IMR-90 (cell line): ENCODE data around the gene CLEC4G. TPM values are rescaled to one million over a fixed set of nuclear protein-coding genes. Genes with fewer than 3 reads are reported as not detected.

Experiments used
- ATAC-seq: fragments of 200-7000 bp; cut with Tn5 transposase; 2 replicates; pipeline ENCODE4 v1.9.1; 2020; ENCODE audit warnings: low read depth, mild to moderate bottlenecking, moderate library complexity
- BruUV-seq: library from RNA; stranded (reverse); fragments of 400-500 nt; replicated peaks from 2 replicates; lab custom pipeline; 2021; lab: Mats Ljungman, UMichigan
- CTCF ChIA-PET: fragments of 300-600 bp; formaldehyde crosslinking; extraction: SDS; loops from one replicate; lab custom pipeline; 2021; ENCODE audit warnings: antibody characterized with exemption; lab: Yijun Ruan, JAX
- POLR2A ChIA-PET: fragments of 300-600 bp; sonication (Branson Sonifier 250); formaldehyde crosslinking; loops from one replicate; lab custom pipeline; 2022; ENCODE audit warnings: antibody characterized with exemption; ENCODE audit not compliant: unreplicated experiment; lab: Charles Lee
- DNase-seq: peaks from one replicate; pipeline ENCODE4 v3.0.0; 2013
- H2AFZ ChIP-seq: replicated peaks from 2 replicates; pipeline ENCODE3; 2013; ENCODE audit warnings: low read length, mild to moderate bottlenecking; ENCODE audit not compliant: poor library complexity
- H2AK5ac ChIP-seq: 2 replicates; pipeline ENCODE4 v1.6.1; 2013; ENCODE audit warnings: low read depth, low read length, inconsistent platforms
- H2AK9ac ChIP-seq: replicated peaks from 2 replicates; pipeline ENCODE3; 2013; ENCODE audit warnings: mild to moderate bottlenecking, low read depth, low read length, moderate library complexity; ENCODE audit not compliant: poor library complexity
- H2BK120ac ChIP-seq: 2 replicates; pipeline ENCODE4 v1.6.1; 2013; ENCODE audit warnings: low read depth, low read length, inconsistent platforms
- H2BK15ac ChIP-seq: 3 replicates; pipeline ENCODE4 v1.6.1; 2013; ENCODE audit warnings: low read depth, low read length, inconsistent platforms
- H2BK20ac ChIP-seq: 2 replicates; pipeline ENCODE4 v1.6.1; 2013; ENCODE audit warnings: low read depth, mild to moderate bottlenecking, inconsistent platforms, low read length, moderate library complexity
- H2BK5ac ChIP-seq: 2 replicates; pipeline ENCODE4 v1.6.1; 2013; ENCODE audit warnings: mild to moderate bottlenecking, low read depth, low read length, inconsistent platforms; ENCODE audit not compliant: poor library complexity, severe bottlenecking
- H3K14ac ChIP-seq: replicated peaks from 2 replicates; pipeline ENCODE4 v1.6.1; 2013; ENCODE audit warnings: low read depth, low read length, inconsistent platforms
- H3K18ac ChIP-seq: 2 replicates; pipeline ENCODE4 v1.6.1; 2013; ENCODE audit warnings: low read depth, low read length, control low read depth
- H3K23ac ChIP-seq: 2 replicates; pipeline ENCODE4 v1.6.1; 2013; ENCODE audit warnings: low read depth, low read length, inconsistent platforms
- H3K27ac ChIP-seq: 2 replicates; pipeline ENCODE4 v1.5.1; 2013; ENCODE audit warnings: mild to moderate bottlenecking, control low read depth, low read length; ENCODE audit not compliant: insufficient read depth
- H3K27me3 ChIP-seq: 2 replicates; pipeline ENCODE4 v1.6.1; 2013; ENCODE audit warnings: low read length; ENCODE audit not compliant: control insufficient read depth, insufficient read depth
- H3K36me3 ChIP-seq: 2 replicates; pipeline ENCODE4 v1.6.1; 2013; ENCODE audit warnings: low read length, mixed read lengths; ENCODE audit not compliant: control insufficient read depth, insufficient read depth
- H3K4ac ChIP-seq: 2 replicates; pipeline ENCODE4 v1.6.1; 2013; ENCODE audit warnings: low read depth, low read length, inconsistent platforms
- H3K4me1 ChIP-seq: 2 replicates; pipeline ENCODE4 v1.6.1; 2013; ENCODE audit warnings: low read length, mixed read lengths; ENCODE audit not compliant: control insufficient read depth, insufficient read depth
- H3K4me2 ChIP-seq: 2 replicates; pipeline ENCODE4 v1.6.1; 2013; ENCODE audit warnings: low read depth, mild to moderate bottlenecking, control low read depth, low read length, moderate library complexity
- H3K4me3 ChIP-seq: 2 replicates; pipeline ENCODE4 v1.5.1; 2013; ENCODE audit warnings: low read depth, mild to moderate bottlenecking, control low read depth, low read length, moderate library complexity; ENCODE audit not compliant: insufficient read depth
- H3K56ac ChIP-seq: 2 replicates; pipeline ENCODE4 v1.6.1; 2013; ENCODE audit warnings: low read length, inconsistent platforms; ENCODE audit not compliant: insufficient read depth; ENCODE audit errors: extremely low read depth
- H3K79me1 ChIP-seq, 2 experiments: 2 replicates each; pipeline ENCODE4 v1.6.1; 2013; ENCODE audit warnings: low read length in 2 of 2, inconsistent platforms in 1 of 2, low read depth in 1 of 2
- H3K9ac ChIP-seq: 2 replicates; pipeline ENCODE4 v1.6.1; 2013; ENCODE audit warnings: low read depth, low read length, control low read depth
- H3K9me1 ChIP-seq: 2 replicates; pipeline ENCODE4 v1.6.1; 2013; ENCODE audit warnings: low read length, inconsistent platforms; ENCODE audit not compliant: insufficient read depth
- H3K9me3 ChIP-seq: 2 replicates; pipeline ENCODE4 v1.6.1; 2013; ENCODE audit warnings: low read length; ENCODE audit not compliant: control insufficient read depth, insufficient read depth
- H4K20me1 ChIP-seq: 2 replicates; pipeline ENCODE4 v1.6.1; 2013; ENCODE audit warnings: low read length, inconsistent platforms; ENCODE audit not compliant: insufficient read depth
- H4K5ac ChIP-seq: 2 replicates; pipeline ENCODE4 v1.6.1; 2013; ENCODE audit warnings: mild to moderate bottlenecking, low read depth, low read length, control low read depth
- H4K8ac ChIP-seq, 2 experiments: 2 replicates each; pipeline ENCODE4 v1.6.1; 2013; ENCODE audit warnings: low read depth in 2 of 2, low read length in 2 of 2, control low read depth in 1 of 2, inconsistent platforms in 1 of 2
- H4K91ac ChIP-seq: 2 replicates; pipeline ENCODE4 v1.6.1; 2013; ENCODE audit warnings: low read depth, low read length, inconsistent platforms; ENCODE audit not compliant: insufficient read depth
- BHLHE40 ChIP-seq: fragments of 150-350 bp; IDR thresholded peaks from 2 replicates; pipeline ENCODE4 v1.6.1; 2016; ENCODE audit warnings: mild to moderate bottlenecking, low read depth, low read length
- CEBPB ChIP-seq: IDR thresholded peaks from 2 replicates; pipeline ENCODE4 v1.6.1; 2012; ENCODE audit warnings: low read depth, low read length, improper control_type of control experiment
- CHD1 ChIP-seq: IDR thresholded peaks from 2 replicates; pipeline ENCODE4 v1.6.1; 2012; ENCODE audit warnings: low read depth, low read length, improper control_type of control experiment
- ELK1 ChIP-seq: fragments of 150-350 bp; IDR thresholded peaks from 2 replicates; pipeline ENCODE4 v1.6.1; 2016; ENCODE audit warnings: low read depth, mild to moderate bottlenecking, low read length, moderate library complexity, borderline replicate concordance
- FOS ChIP-seq: fragments of 150-350 bp; IDR thresholded peaks from 2 replicates; pipeline ENCODE4 v1.6.1; 2016; ENCODE audit warnings: low read depth, low read length
- MAFK ChIP-seq: IDR thresholded peaks from 2 replicates; pipeline ENCODE4 v1.6.1; 2012; ENCODE audit warnings: low read depth, low read length, improper control_type of control experiment
- MAZ ChIP-seq: IDR thresholded peaks from 2 replicates; pipeline ENCODE4 v1.6.1; 2012; ENCODE audit warnings: low read depth, mild to moderate bottlenecking, low read length, improper control_type of control experiment, moderate library complexity, borderline replicate concordance
- MXI1 ChIP-seq: IDR thresholded peaks from 2 replicates; pipeline ENCODE4 v1.6.1; 2012; ENCODE audit warnings: low read depth, mild to moderate bottlenecking, low read length, moderate library complexity, borderline replicate concordance
- NFE2L2 ChIP-seq: fragments of 150-350 bp; IDR thresholded peaks from 2 replicates; pipeline ENCODE4 v1.6.1; 2016; ENCODE audit warnings: low read depth, mild to moderate bottlenecking, low read length
- POLR2A ChIP-seq: IDR thresholded peaks from 2 replicates; pipeline ENCODE4 v1.6.1; 2012; ENCODE audit warnings: mild to moderate bottlenecking, low read depth, low read length
- RAD21 ChIP-seq: IDR thresholded peaks from 2 replicates; pipeline ENCODE4 v1.6.1; 2012; ENCODE audit warnings: low read length, improper control_type of control experiment
- RCOR1 ChIP-seq: IDR thresholded peaks from 2 replicates; pipeline ENCODE4 v1.6.1; 2012; ENCODE audit warnings: mild to moderate bottlenecking, low read length, improper control_type of control experiment; ENCODE audit not compliant: insufficient replicate concordance
- RFX5 ChIP-seq: IDR thresholded peaks from 2 replicates; pipeline ENCODE4 v1.8.0; 2012; ENCODE audit warnings: low read depth, mild to moderate bottlenecking, low read length, moderate library complexity
- SMC3 ChIP-seq: fragments of 150-350 bp; IDR thresholded peaks from 2 replicates; pipeline ENCODE4 v1.6.1; 2016; ENCODE audit warnings: low read depth, mild to moderate bottlenecking, antibody characterized with exemption, low read length, moderate library complexity
- WGBS, 2 experiments: methylation state at CpG; one replicate each; pipeline versions ENCODE4 v1.1.5 to v1.1.7; 2013; ENCODE audit warnings: missing lambda C conversion rate in 2 of 2; ENCODE audit not compliant: insufficient read length in 1 of 2; ENCODE audit errors: extremely low coverage in 2 of 2; 5-methylcytosine and 5-hydroxymethylcytosine counted together
- dilution Hi-C: fragments of 300-500 bp; cut with HindIII; formaldehyde crosslinking; loops from one replicate; pipeline ENCODE4 v1.14.3; 2018; ENCODE audit warnings: low sequenced_read_pairs; ENCODE audit not compliant: unreplicated experiment
- in situ Hi-C: fragments of 300-500 bp; cut with MboI; formaldehyde crosslinking; loops from 3 replicates; pipeline ENCODE4 v1.14.3; 2019; ENCODE audit warnings: low sequenced_read_pairs, inconsistent platforms, mixed read lengths
- intact Hi-C: fragments of 100-400 bp; cut with micrococcal nuclease; formaldehyde crosslinking; loops from 2 replicates; pipeline ENCODE4 v1.10.0; 2022
- polyA plus RNA-seq, 3 experiments: library from polyadenylated mRNA; depleted of rRNA; stranded (reverse); fragments of >200 nt; gene quantifications; 2 replicates each; pipeline ENCODE4 v1.2.3, GENCODE V29; 2012; ENCODE audit warnings: low replicate concordance in 1 of 3
- total RNA-seq: library from RNA; depleted of rRNA; stranded (reverse); fragments of >200 nt; gene quantifications from 2 replicates; pipeline ENCODE4 v1.2.3, GENCODE V29; 2012
- TF ChIP-seq, protein P1 (sequence below): fragments of 150-350 bp; IDR thresholded peaks from 2 replicates; pipeline ENCODE4 v1.6.1; 2017; ENCODE audit warnings: mild to moderate bottlenecking, antibody characterized with exemption, low read length, low read depth
- TF ChIP-seq, protein P2 (sequence below): conservative IDR thresholded peaks from 2 replicates; pipeline ENCODE4 v1.5.1; 2012; ENCODE audit warnings: mild to moderate bottlenecking, low read depth, low read length, improper control_type of control experiment

Gene CLEC4G
- total and polyA plus RNA-seq, 2 of the 4 experiments (the other 2 are of a cell fraction): not detected

DNA sequence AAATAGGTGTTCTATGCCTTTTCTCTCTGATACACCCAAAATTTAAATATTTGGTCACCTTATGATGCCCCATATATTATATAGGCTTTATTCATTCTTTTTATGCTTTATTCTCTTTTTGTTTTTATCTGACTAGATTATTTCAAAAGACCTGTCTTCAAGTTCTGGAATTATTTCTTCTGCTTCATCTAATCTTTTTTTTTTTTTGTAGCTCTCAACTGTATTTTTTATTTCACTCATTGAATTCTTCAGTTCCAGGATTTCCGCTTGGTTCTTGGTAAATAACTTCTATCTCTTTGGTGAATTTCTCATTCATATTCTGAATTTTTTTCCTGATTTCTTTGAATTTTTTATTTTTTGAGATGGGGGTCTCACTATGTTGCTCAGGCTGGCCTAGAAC lies 27.2 kb upstream of the CLEC4G start:
- no peak overlapping the region for H2AK9ac ChIP-seq
- no TSS peak for BruUV-seq
- H4K8ac ChIP-seq: no peak overlapping the region
- WGBS, 2 experiments: no CpG with 5 or more reads among the region's 1 CpG
- no peak overlapping the region for H3K4me3 ChIP-seq
- H2AFZ ChIP-seq: no peak overlapping the region
- no peak overlapping the region for H4K5ac ChIP-seq
- no peak overlapping the region for H2BK15ac ChIP-seq
- H3K56ac ChIP-seq: no peak overlapping the region
- H2AK5ac ChIP-seq: no peak overlapping the region
- no peaks in the 10 kb centered on the region for H3K4me1 ChIP-seq
- CTCF ChIA-PET: no interaction called here
- POLR2A ChIA-PET: no interaction called here
- H3K9me1 ChIP-seq: no peaks in the 10 kb centered on the region
- dilution Hi-C loops (no loop called here), intact Hi-C loops (loop anchor here (5.0 kb wide), 1 partner anchor 37 kb away; no protein-coding TSS in a partner anchor), in situ Hi-C loops (no loop called here)
- H3K36me3 ChIP-seq: no peaks in the 10 kb centered on the region
- H4K20me1 ChIP-seq: no peaks in the 10 kb centered on the region
- H3K9ac ChIP-seq: no peak overlapping the region
- no peak for TF ChIP-seq RCOR1
- no peak for TF ChIP-seq NFE2L2
- no peak for TF ChIP-seq ELK1
- no peak for TF ChIP-seq RFX5
- TF ChIP-seq POLR2A: no peak
- no peak for TF ChIP-seq FOS
- TF ChIP-seq BHLHE40: no peak
- TF ChIP-seq, protein P1, sequence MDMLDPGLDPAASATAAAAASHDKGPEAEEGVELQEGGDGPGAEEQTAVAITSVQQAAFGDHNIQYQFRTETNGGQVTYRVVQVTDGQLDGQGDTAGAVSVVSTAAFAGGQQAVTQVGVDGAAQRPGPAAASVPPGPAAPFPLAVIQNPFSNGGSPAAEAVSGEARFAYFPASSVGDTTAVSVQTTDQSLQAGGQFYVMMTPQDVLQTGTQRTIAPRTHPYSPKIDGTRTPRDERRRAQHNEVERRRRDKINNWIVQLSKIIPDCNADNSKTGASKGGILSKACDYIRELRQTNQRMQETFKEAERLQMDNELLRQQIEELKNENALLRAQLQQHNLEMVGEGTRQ: no peak
- TF ChIP-seq CHD1: no peak
- no peak for TF ChIP-seq RAD21
- no peak for TF ChIP-seq MAZ
- TF ChIP-seq, protein P2, sequence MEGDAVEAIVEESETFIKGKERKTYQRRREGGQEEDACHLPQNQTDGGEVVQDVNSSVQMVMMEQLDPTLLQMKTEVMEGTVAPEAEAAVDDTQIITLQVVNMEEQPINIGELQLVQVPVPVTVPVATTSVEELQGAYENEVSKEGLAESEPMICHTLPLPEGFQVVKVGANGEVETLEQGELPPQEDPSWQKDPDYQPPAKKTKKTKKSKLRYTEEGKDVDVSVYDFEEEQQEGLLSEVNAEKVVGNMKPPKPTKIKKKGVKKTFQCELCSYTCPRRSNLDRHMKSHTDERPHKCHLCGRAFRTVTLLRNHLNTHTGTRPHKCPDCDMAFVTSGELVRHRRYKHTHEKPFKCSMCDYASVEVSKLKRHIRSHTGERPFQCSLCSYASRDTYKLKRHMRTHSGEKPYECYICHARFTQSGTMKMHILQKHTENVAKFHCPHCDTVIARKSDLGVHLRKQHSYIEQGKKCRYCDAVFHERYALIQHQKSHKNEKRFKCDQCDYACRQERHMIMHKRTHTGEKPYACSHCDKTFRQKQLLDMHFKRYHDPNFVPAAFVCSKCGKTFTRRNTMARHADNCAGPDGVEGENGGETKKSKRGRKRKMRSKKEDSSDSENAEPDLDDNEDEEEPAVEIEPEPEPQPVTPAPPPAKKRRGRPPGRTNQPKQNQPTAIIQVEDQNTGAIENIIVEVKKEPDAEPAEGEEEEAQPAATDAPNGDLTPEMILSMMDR: no peak
- TF ChIP-seq MXI1: no peak
- TF ChIP-seq SMC3: no peak
- TF ChIP-seq MAFK: no peak
- TF ChIP-seq CEBPB: no peak
- no peak overlapping the region for H3K23ac ChIP-seq
- H3K27ac ChIP-seq: no peak overlapping the region
- no peak overlapping the region for H2BK20ac ChIP-seq
- no peak for ATAC-seq
- H4K91ac ChIP-seq: no peak overlapping the region
- no peaks in the 10 kb centered on the region for H3K79me1 ChIP-seq
- peaks cover 8% of the 10 kb centered on the region for H3K9me3 ChIP-seq
- H3K4me2 ChIP-seq: no peak overlapping the region
- H3K18ac ChIP-seq: no peak overlapping the region
- H3K14ac ChIP-seq: no peak overlapping the region
- no peaks in the 10 kb centered on the region; the same call in 1 of the 2 replicates for H3K27me3 ChIP-seq
- no peak for DNase-seq
- H2BK5ac ChIP-seq: no peak overlapping the region
- H2BK120ac ChIP-seq: no peak overlapping the region
- no peak overlapping the region for H3K4ac ChIP-seq
